CD14-positive monocyte (primary cell): ENCODE measurements around the gene CDH22. TPM values are rescaled to one million over a fixed set of nuclear protein-coding genes. Genes with fewer than 3 reads are reported as not detected.

Source experiments
- DNase-seq, 3 donors: peaks; one replicate each; pipeline ENCODE4 v3.0.0-alpha.2; 2011 to 2022
- H2AFZ ChIP-seq: 2 replicates; pipeline ENCODE4 v1.6.0; 2012; ENCODE audit warnings: mild to moderate bottlenecking, low read depth, low read length, inconsistent platforms; ENCODE audit not compliant: insufficient read depth, poor library complexity, severe bottlenecking
- H3K27ac ChIP-seq, 2 donors: 1 replicate in 1 of 2; 2 replicates in 1 of 2; pipeline ENCODE4 v1.5.1; 2012 to 2013; ENCODE audit warnings: low read length in 2 of 2, control low read depth in 1 of 2, inconsistent platforms in 1 of 2, low read depth in 1 of 2, mild to moderate bottlenecking in 1 of 2
- H3K27me3 ChIP-seq, 2 donors: one replicate each; pipeline versions ENCODE4 v1.6.0 to v1.6.1; 2011 to 2013; ENCODE audit warnings: low read length in 2 of 2; ENCODE audit not compliant: control insufficient read depth in 2 of 2, insufficient read depth in 2 of 2
- H3K36me3 ChIP-seq, 2 donors: replicated peaks in 1 of 2; 1 replicate in 1 of 2; 2 replicates in 1 of 2; pipeline versions ENCODE4 v1.5.1 to v1.6.1; 2012 to 2013; ENCODE audit warnings: low read length in 2 of 2, control low read depth in 1 of 2, inconsistent platforms in 1 of 2, mild to moderate bottlenecking in 1 of 2; ENCODE audit not compliant: insufficient read depth in 2 of 2, control insufficient read depth in 1 of 2
- H3K4me1 ChIP-seq, 2 donors: 1 replicate in 1 of 2; 2 replicates in 1 of 2; pipeline versions ENCODE4 v1.5.1 to v1.6.1; 2012 to 2013; ENCODE audit warnings: low read length in 2 of 2, control low read depth in 1 of 2, inconsistent platforms in 1 of 2, mild to moderate bottlenecking in 1 of 2, moderate library complexity in 1 of 2; ENCODE audit not compliant: insufficient read depth in 2 of 2, control insufficient read depth in 1 of 2
- H3K4me2 ChIP-seq: replicated peaks from 2 replicates; pipeline ENCODE3; 2012; ENCODE audit warnings: low read length, moderate library complexity, mild to moderate bottlenecking; ENCODE audit not compliant: poor library complexity, severe bottlenecking; ENCODE audit errors: extremely low read depth
- H3K4me3 ChIP-seq, 3 experiments: fragments of 200-600 bp in 1 of 3; sonication (generic) in 1 of 3; replicated peaks in 1 of 3; 1 replicate in 2 of 3; 2 replicates in 1 of 3; pipeline ENCODE4 v1.5.1; 2011 to 2013; ENCODE audit warnings: low read length in 3 of 3, mild to moderate bottlenecking in 3 of 3, control low read depth in 2 of 3, low read depth in 2 of 3, inconsistent platforms in 1 of 3, moderate library complexity in 1 of 3
- H3K79me2 ChIP-seq: 2 replicates; pipeline ENCODE4 v1.6.0; 2012; ENCODE audit warnings: mild to moderate bottlenecking, control low read depth, inconsistent platforms, low read length, moderate library complexity; ENCODE audit not compliant: insufficient read depth
- H3K9ac ChIP-seq: 2 replicates; pipeline ENCODE4 v1.6.0; 2017; ENCODE audit warnings: low read length, mild to moderate bottlenecking; ENCODE audit not compliant: insufficient read depth, poor library complexity, severe bottlenecking
- H3K9me3 ChIP-seq, 2 donors: replicated peaks in 1 of 2; 1 replicate in 1 of 2; 2 replicates in 1 of 2; pipeline versions ENCODE4 v1.5.1 to v1.6.1; 2012 to 2013; ENCODE audit warnings: low read length in 2 of 2, control low read depth in 1 of 2; ENCODE audit not compliant: control insufficient read depth in 1 of 2, insufficient read depth in 1 of 2
- H4K20me1 ChIP-seq: 2 replicates; pipeline ENCODE4 v1.6.0; 2012; ENCODE audit warnings: mild to moderate bottlenecking, low read length, control low read depth, moderate library complexity; ENCODE audit not compliant: insufficient read depth
- H3K27ac Mint-ChIP-seq, 7 donors: one replicate each; pipeline ENCODE4 v1.8.0; 2020; ENCODE audit warnings: mild to moderate bottlenecking in 7 of 7, mixed read lengths in 7 of 7, moderate library complexity in 6 of 7, inconsistent platforms in 2 of 7
- H3K27me3 Mint-ChIP-seq, 3 donors: one replicate each; pipeline ENCODE4 v1.8.0; 2021 to 2022; ENCODE audit warnings: low read depth in 3 of 3, mild to moderate bottlenecking in 3 of 3, mixed read lengths in 3 of 3, moderate library complexity in 3 of 3, inconsistent platforms in 1 of 3
- H3K36me3 Mint-ChIP-seq, 2 donors: one replicate each; pipeline ENCODE4 v1.8.0; 2020; ENCODE audit warnings: mixed read lengths in 2 of 2, inconsistent platforms in 1 of 2, mild to moderate bottlenecking in 1 of 2
- H3K4me1 Mint-ChIP-seq: one replicate; pipeline ENCODE4 v1.8.0; 2020; ENCODE audit warnings: mild to moderate bottlenecking, mixed read lengths
- H3K4me3 Mint-ChIP-seq, 2 donors: one replicate each; pipeline ENCODE4 v1.8.0; 2020; ENCODE audit warnings: mild to moderate bottlenecking in 2 of 2, mixed read lengths in 2 of 2, moderate library complexity in 1 of 2
- H3K9me3 Mint-ChIP-seq, 7 donors: one replicate each; pipeline ENCODE4 v1.8.0; 2020 to 2022; ENCODE audit warnings: mixed read lengths in 7 of 7, mild to moderate bottlenecking in 6 of 7, moderate library complexity in 6 of 7, inconsistent platforms in 2 of 7
- WGBS: methylation state at CpG from one replicate; pipeline ENCODE4 v1.1.5; 2013; ENCODE audit warnings: missing lambda C conversion rate; ENCODE audit not compliant: insufficient coverage; 5-methylcytosine and 5-hydroxymethylcytosine counted together
- intact Hi-C, 2 donors: fragments of 100-400 bp; cut with micrococcal nuclease; formaldehyde crosslinking; loops; one replicate each; pipeline versions ENCODE4 v1.15.0 to v1.15.1; 2023
- polyA plus RNA-seq, 3 donors: library from polyadenylated mRNA; depleted of rRNA in 1 of 3; unstranded in 2 of 3; stranded (reverse) in 1 of 3; fragments of 300-500 nt in 2 of 3; fragments of >200 nt in 1 of 3; fragmentation: Illumina TruSeq in 2 of 3; gene quantifications; 1 replicate in 2 of 3; 2 replicates in 1 of 3; pipeline ENCODE4 v1.2.3, GENCODE V29; 2012 to 2021
- TF ChIP-seq, protein P1 (sequence below): fragments of 200-600 bp; IDR thresholded peaks from one replicate; pipeline ENCODE4 v1.8.0; 2022; ENCODE audit warnings: antibody characterized with exemption, mild to moderate bottlenecking

CDH22 gene
- polyA plus RNA-seq, 3 donors, result not detected

DNA sequence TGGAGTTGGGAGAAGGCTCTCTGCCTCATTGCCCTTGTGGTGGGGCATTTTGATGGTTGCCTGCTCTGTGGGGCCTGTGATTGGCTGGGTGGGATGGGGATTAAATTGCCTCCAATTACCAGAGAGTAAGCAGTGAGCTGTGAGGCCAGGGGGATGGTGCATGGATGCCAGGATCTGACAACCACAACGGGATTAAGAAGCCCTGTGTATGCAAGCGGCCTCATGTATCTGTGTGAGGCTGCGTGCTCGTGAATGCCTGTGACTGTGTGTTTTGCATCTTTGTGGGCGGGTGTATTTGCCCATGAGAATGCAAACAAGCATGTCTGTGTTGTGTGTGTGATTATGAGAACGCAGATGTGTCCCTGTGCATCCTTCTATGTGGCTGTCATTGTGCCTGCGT is 144.0 kb downstream of the CDH22 start:
- H2AFZ ChIP-seq, result no peak overlapping the region
- Mint-ChIP-seq H3K4me1 (no peaks in the 10 kb centered on the region), H3K27me3 (peaks cover 9 to 19% (median 12%) of the 10 kb centered on the region in 3 donors), H3K27ac (no peak overlapping the region), H3K9me3 (peaks cover 0 to 2% (median 0%) of the 10 kb centered on the region in 7 donors), H3K4me3 (no peak overlapping the region), H3K36me3 (no peaks in the 10 kb centered on the region)
- intact Hi-C loops, result no loop called here
- DNase-seq, result no peak
- H3K4me3 ChIP-seq, result no peak overlapping the region
- H3K4me2 ChIP-seq, result no peak overlapping the region
- H3K79me2 ChIP-seq, result no peaks in the 10 kb centered on the region
- no peaks in the 10 kb centered on the region for H3K27me3 ChIP-seq
- H3K9ac ChIP-seq, result no peak overlapping the region
- H4K20me1 ChIP-seq, result no peaks in the 10 kb centered on the region
- H3K27ac ChIP-seq, result no peak overlapping the region
- no peaks in the 10 kb centered on the region for H3K4me1 ChIP-seq
- no peaks in the 10 kb centered on the region for H3K36me3 ChIP-seq
- TF ChIP-seq, protein P1, sequence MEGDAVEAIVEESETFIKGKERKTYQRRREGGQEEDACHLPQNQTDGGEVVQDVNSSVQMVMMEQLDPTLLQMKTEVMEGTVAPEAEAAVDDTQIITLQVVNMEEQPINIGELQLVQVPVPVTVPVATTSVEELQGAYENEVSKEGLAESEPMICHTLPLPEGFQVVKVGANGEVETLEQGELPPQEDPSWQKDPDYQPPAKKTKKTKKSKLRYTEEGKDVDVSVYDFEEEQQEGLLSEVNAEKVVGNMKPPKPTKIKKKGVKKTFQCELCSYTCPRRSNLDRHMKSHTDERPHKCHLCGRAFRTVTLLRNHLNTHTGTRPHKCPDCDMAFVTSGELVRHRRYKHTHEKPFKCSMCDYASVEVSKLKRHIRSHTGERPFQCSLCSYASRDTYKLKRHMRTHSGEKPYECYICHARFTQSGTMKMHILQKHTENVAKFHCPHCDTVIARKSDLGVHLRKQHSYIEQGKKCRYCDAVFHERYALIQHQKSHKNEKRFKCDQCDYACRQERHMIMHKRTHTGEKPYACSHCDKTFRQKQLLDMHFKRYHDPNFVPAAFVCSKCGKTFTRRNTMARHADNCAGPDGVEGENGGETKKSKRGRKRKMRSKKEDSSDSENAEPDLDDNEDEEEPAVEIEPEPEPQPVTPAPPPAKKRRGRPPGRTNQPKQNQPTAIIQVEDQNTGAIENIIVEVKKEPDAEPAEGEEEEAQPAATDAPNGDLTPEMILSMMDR, result no peak
- WGBS, result 83% methylated on average over 7 of the region's 7 CpGs
- no peaks in the 10 kb centered on the region for H3K9me3 ChIP-seq

DNA sequence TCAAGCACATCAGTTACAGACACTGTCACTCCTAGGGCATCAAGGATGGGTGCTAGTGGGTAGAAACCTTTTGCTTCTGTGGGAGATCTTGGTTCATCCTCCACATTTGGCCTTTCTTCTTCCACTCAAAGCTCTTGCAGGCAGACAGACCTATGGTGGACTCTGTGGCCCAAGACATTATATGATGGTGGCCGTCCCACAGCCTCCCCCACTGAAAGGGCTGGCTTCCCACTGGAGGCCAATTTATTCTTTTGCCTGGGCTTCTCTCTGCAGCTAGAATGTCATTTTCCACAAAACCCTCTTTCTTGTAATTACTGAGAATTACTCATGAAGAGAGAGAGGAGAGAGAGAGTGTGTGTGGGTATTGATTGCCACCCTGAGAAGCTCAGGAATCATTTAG is 146.4 kb downstream of the CDH22 start:
- Histone ChIP-seq H3K9ac (no peak overlapping the region), H3K4me2 (no peak overlapping the region), H2AFZ (no peak overlapping the region), H3K79me2 (no peaks in the 10 kb centered on the region), H3K36me3 (no peaks in the 10 kb centered on the region), H3K27ac (no peak overlapping the region), H3K4me3 (no peak overlapping the region), H3K27me3 (no peaks in the 10 kb centered on the region), H3K4me1 (no peaks in the 10 kb centered on the region), H4K20me1 (no peaks in the 10 kb centered on the region), H3K9me3 (no peaks in the 10 kb centered on the region)
- Mint-ChIP-seq H3K27ac (no peak overlapping the region), H3K27me3 (peaks cover 3 to 15% (median 7%) of the 10 kb centered on the region in 3 donors), H3K9me3 (no peaks in the 10 kb centered on the region), H3K4me3 (no peak overlapping the region), H3K36me3 (no peaks in the 10 kb centered on the region), H3K4me1 (no peaks in the 10 kb centered on the region)
- WGBS, result no CpG with 5 or more reads among the region's 1 CpG
- TF ChIP-seq, protein P1, result no peak
- intact Hi-C loops, result no loop called here
- DNase-seq, result no peak
